Effector CD8-positive, alpha-beta T cell (primary cell): Measurements from ENCODE around the gene SP2.
A peak's percentile ranks its signal among the peaks of the same experiment; 100 is the strongest.

ENCODE experiments used
- DNase-seq: peaks from one replicate; lab custom pipeline; 2025; lab: John Stamatoyannopoulos, UW

SP2 gene

DNA sequence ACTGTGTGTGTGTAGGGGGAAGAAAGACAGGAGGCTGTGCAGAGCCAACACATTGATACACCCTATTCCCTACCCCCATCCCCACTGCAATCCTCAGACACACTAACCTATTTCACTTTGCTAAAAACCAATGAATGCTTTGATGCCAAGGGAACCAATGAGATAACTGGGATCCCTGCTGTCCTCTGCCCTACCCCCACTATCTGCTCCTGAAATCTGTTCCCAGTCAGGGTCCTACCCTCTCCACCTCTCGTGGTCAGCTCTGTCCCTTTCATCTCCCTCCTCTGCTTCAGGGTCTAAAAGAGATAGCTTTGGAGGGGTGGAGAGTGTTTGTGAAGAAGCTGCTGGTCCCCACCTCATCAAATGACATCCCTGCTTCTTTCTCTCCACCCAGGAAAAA lies 26.0 kb upstream of the SP2 start:
- no peak for DNase-seq

DNA sequence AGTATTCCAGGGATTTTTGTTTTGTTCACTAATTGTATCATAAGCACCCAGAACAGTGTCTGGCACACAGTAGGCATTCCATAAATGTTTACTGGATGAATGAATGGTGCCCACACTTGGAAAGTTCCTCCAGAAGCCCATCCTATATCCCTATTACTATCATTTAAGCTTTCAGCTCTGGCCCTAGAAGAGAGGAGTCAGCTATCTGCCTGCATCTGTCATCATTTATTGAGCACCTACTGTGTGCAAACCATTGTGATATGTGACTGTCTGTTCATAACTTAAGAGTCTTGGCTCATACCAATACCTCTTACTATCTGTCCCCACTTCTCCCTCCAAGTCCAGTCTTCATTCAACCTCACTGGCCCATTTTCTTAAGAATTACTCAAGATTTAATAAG lies 25.0 kb upstream of the SP2 start:
- no peak for DNase-seq

DNA sequence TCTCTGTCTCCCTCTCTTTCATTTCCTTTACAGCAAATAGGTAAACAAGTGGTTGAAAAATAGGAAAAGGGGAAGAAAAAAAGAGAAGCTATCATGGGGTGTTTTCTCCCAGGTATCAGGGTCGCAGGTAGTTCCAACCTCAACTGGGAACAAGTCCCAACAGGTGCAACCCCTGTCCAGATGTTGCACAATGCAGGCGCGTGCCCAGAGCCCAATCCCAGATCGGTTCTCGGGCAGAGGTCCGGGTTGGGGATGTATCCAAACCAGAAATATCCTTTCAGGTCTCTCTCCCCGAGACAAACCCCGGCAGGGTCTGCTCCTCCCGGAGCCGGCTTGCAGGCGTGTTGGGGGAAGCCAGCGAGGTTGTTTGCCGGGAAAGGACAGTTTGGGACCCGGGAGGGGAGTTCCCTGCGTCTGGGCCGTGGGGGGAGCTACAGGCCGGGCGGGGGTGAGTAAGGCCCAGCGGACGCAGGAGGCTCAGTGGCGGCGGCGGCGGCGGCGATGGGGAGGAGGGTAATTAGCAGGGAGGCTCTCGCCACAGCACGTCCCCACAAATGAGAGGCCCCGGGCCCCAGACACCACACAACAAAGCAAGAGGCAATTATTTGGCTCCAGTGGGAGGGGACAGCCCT lies 23.9 kb upstream of the SP2 start:
- no peak for DNase-seq

DNA sequence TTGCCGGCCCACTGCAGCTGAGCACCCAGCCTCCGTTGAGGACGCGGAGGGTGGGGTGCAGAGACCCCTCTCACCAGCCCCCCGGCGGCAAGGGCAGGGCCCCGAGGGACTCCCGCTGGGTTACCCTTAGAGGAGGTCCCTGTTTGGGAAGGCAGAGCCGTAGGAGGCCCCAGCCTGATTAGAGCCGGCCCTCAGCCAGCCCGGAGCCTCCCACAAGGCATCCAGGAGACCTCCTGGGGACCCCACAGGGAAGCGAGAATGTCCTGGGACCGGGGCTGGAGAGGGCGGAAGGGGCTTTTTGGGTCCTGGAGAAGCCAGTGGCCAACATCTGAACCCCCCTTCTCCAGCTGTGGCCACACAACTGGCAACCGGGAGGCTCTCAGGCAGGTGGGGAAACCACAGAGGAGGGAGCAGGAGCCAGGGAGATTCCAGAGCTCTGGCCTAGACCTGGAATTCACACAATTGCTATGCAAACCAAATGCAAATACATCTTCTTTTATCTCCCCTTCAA lies 23.3 kb upstream of the SP2 start:
- DNase-seq, result no peak

DNA sequence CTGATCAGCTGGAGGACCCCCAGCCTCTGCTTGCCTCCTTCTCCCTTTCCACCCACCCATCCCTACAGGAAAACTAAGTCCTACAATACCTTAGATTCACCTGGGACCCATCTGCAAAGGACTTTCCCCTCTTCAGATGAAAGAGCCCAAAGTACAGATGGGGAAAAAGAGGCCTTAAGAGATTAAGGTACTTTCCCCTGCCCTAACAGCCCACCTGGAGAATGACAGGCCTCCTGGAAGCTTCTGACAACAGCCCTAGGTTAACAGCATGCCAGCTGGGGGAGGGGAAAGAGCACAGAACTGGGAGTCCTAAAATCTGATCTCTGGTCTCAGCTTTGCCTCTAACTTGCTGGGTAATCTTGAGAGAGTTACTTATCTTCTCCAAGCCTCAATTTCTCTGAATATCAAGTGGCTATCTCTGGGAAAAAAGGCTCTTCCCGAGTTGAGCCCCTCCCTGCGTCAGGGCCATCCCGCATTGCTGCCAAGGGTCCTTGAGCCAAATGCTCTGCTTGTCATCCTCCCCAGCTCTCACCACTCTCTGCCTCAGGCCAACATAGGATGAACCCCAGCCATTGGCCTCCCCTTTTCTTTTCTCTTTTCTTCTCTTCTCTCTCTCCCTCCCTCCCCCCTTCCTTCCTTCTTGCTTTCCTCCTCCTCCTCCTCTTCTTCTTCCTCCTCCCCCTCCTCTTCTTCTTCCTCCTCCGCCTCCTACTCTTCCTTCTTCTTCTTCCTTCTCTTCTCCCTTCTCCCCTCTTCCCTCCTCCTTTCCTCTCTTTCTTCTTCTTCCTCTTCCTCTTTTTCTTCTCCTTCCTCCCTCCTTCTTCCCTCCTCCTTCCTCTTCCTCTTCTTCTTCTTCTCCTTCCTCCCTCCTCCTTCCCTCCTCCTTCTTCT lies 22.6 kb upstream of the SP2 start:
- no peak for DNase-seq

DNA sequence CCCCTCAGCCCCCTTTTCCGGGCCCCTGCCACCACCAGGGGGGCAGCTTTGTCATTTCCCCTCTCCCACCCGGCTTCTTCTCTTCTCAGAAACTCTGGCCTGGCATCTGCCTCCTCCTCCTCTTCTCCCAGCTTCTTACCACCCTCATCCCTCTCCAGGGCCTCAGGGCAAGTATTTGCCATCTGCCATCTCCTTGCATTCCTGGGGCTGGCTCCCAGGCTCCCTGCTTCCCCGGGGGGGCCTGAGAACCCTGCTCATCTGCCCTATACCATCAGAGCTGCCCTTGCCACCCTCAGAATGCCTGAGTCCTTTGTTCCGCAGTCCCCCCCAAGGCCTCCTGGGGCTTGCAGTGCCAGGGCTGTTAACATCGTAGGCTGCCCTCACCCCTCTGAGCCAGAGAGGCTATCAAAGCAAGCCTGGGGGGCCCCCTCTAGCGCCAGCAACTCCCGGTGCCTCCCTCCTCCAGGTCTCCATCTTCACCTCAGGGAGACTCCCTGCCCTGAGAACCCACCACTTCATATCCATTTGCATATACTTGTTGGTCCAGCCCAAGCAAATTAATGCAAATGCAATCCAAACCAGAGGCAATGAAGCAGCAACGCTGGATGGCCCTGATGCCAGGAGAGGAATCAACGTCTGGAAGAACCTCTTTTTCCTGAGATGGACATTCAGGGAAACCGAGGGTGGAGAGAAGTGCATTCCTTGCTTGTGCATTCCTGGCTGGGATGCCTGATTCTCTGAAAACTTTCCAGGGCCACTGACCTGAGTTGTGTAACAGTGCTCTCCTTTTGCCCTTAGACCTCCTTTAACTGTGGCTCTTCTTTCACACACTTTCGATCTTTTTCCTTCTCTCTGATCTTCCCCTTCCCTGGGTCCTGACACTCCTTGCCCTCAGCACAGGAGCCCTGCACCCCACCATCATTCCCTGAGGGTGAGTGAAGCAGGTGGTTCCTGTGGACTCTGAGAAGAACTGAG lies 20.7 kb upstream of the SP2 start:
- no peak for DNase-seq

DNA sequence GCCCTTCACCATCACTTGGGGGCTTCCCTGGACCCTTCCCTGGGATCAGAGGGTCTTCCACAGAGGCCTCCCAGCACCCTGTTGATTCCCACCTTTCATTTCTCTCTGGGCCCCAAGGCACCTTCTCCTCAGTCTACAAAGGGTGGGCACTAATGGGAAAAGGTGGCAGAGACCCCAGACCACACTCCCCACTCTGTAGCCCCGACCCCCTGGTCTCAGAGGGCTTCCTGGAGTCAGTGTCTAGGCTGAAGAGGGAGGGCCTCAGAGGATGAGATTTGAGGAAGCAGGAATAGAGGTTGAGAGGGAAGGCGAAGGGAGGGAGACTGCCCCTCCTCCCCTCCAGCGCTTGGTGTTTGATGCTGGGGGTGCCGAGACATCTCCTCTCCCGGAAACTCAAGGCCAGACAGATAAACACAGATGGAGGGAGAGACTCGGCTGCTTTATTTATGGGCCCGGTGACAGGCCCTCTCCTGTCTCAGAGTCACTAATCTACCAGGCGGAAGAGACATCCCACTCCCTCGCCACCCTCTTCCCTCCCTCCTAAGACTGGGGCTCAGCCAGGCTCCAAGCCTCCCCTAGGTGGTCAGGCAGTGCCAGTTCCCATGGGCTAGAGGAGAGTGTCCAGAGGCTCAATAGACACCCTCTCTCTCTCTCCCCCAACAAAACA lies 18.5 kb upstream of the SP2 start:
- no peak for DNase-seq

DNA sequence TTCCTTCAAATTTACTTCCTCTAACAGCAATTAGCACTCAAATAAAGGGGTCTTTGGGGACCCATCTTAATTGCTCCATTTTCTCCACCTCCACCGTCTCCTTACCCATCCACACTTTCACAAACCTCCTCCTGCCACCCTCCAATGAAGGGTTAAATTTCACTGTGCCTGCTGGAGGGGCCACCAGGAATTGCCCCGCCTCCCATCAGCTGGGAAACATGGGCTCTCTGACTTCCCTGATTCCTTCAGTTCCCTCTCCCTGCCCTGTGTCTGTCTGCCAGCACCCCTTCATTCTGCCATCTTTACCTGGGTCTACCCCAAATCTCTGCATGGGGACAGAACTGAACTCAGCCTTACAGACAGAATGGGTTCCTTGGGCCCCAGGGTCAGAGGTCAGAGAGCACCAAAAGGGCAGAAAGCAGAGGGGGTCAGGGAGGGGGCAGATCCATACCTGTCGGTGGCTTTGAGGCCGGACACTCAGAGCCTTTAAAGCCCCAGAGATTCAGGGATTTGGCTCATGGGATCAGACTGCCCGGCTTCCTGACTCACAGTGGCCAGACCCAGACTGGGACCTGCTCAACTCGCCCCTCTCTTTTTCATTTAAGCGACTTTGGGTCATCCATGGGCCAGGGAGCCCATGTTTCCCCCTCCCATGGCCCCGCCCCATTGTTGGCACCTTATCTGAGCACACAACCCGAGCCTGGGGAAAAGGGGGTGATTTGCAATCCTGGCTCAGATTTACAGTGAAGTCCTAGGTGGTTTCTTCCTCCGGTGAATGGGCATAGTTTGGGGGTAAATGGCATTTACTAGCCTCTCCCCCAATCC lies 17.6 kb upstream of the SP2 start:
- DNase-seq, result no peak

DNA sequence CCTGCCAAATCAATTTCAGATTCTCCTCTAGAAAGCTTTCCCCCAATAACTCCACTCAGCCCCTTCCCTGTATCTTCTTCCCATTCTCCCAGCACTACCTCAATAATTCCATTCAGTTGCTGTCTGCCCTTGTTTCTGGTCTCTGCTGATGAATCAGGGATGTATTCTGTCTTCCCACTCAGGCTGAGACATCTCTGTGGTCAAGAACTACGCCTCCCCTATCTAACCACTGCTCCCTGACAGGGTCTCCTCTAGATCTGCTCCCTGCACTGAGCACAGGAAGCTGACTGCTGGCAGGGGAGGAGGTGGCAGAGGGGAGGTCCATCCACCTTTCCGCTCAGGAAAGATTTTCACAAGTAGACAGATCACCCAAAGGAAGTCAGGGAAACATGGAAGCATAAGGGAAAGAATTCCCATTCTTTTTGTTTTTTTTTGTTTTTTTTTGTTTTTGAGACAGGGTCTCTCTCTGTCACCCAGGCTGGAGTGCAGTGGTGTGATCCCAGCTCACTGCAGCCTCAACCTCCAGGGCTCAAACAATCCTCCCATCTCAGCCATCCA lies 16.9 kb upstream of the SP2 start:
- DNase-seq, result no peak

DNA sequence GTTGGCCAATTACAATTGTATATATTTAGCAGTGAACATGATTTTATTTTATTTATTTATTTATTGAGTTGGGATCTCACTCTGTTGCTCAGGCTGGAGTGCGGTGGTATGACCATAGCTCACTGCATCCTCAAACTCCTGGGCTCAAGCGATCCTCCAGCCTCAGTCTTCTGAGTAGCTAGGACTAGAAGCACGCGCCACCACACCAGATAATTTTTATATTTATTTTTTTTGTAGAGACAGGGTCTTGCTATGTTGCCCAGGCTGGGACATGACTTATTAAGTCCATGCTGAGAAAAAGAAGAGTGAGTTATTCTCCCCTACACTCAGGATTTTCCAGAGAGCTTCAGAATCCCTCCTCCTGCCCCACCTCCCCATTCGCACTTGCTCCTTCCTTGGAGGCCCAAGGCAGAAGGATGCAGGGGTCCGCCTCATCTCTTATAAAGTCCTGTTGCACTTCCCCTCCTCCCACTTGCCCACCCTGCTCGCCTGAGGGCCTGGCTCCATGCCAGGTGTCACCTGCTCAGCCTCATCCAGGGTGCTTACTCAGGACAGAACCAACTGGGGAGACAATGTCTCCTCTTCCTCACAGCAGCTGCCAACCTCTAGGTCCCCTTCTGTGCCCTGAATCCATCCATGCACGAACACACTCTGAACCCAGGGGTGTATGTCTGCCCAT lies 16.1 kb upstream of the SP2 start:
- DNase-seq, result no peak

DNA sequence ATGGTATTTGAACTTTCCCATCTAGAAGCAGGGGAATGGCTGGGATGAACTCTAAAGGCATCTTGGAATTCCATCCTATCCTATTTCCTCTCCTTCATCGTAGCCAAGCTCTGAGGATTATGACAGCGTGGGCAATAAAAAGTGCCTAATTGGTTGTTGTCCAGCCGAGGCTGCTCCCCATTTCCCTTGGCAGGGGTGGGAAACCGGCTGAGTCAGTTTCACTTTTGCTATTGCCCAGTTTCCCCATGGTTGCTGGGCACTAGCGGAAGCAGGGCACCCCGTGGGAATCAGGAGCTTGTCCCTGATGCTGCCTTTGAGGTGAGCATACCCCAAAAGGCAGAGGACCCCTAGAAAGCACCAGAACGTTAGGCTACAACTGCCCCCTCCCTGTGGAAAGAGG lies 13.8 kb upstream of the SP2 start:
- DNase-seq, result no peak

DNA sequence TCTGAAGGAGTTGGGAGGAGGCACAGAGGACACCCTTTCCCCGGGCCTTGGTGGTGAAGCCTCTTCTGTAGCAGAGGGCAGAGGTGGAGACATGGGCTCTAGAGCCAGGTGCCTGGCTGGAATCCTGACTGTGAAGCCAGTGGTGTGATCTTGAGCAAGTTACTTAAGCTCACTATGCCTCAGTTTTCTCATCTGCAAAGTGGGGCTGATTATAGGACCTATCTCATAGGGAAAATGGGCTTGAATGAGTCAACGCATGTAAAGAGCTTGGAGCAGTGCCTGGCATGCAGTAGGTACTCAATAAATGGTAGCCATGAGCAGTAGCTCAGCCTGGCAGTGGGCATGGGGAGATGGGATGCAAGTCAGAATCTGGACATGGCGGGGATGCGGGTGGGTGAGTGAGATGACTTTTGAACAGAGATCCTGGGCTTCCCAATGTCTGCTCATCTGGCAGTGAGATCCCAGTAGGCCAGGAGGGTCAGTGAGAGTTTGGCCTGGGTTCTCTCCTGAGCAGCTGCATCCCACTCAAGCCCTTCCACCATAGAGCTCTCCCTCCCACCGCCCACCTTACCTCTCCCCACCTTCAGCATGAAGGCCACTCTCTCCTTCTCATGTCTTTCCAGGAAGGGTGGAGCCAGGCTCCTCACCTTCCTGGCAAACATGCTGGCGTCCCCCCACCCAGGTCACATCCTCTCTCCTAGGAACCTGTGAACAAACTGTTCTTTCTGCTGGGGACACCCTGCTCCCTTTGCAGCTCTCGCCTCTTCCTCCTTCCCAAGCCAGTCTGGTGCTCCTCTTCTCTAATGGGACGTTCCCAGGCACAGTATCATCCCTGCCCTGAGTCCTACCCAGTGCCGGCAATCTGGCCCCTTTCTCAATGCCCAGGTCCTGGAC lies 13.1 kb upstream of the SP2 start:
- DNase-seq, result no peak

DNA sequence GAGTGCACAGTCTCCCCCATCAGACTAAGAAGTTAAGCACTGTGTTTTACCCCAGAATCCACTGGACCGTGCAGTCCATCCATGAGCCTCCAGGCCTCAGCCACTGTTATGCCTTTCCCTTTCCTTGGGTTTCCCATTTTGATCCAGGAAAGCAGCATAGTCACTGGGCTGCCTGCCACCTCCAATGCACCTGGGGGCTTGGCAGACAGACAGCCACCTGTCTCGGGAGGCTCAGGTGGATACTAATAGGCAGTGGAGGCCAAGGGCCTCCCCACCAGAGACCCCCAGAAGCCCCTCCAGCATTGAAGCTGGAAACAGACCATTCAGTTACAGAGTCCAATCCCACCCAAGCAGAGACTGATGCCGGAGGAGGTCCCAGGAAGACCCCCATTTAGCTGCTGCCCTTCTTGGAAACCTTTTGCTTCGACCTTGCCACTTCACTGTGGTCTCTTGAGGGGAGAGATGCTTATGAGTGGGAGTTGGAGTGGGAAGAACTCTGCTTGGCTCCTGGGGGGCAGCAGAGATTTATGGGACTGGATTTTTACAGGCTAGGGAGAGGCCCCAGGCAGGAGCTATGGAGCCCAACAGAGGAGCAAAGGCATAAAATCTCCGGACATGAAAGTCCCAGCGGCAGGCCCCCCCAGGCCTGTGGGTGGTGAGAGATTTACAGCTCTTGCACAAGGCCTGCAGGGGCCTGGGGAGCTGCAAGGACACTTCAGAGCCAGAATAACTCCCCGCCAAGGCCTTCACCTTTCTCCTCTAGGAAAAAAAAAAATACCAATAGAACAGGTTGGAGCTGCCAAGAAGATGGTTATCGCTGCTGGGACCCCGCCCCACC lies 12.2 kb upstream of the SP2 start:
- DNase-seq, result no peak

DNA sequence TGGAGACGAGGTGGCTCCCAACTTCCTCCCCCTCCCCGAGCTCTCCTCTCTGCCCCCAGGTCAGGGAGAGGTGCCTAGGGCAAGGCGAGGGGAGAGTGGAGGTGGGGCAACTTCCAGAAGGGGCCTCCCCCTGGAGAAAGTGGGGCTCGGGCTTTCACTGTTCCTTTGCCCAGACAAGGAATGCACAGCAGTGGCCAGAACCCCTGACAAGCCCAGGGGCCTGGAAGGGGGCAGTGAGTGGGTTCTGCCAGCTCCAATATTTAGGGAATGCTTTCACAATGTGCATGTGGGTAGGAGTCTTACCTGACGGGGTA lies 11.7 kb upstream of the SP2 start:
- no peak for DNase-seq

DNA sequence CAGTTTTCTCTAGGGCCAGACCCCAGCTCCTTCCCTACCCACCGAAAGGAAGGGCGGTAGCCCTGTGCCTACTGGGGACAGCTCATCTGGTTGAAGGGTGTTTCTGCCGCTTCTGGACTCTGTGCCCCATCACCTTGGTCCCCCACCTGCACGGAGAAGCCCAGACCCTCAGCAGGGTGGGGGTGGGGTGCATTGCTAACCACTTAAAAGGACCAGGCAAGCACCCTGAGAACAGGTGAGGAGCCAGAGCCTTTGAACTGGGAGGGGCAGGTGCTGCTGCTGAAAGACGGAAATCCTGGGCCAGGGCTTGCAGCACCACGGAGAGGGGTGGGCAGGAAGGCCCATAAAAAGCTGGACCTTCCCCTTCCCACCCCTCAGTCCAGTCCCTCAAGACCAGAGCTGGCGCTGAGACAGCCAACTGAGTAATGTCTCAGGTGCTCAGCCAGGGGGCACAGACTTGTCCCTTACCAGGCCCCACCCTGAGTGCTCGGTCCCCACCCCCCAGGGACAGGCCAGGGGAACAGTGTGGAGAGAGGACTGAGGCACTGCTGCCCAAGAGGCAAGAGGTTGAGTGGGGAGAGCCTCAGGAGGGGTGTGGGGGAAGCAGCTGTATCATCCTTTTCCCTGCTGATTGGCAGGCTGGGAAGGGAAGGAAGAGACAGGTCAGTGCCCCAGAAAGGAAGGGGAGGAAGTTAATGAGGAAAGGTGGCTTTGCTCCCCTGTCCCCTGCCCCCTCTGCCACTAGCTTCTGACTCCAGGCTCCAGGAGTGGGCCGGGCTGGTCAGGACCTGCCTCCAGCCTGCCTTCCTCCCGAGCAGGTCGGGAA lies 10.9 kb upstream of the SP2 start:
- DNase-seq, result peak; percentile 2

DNA sequence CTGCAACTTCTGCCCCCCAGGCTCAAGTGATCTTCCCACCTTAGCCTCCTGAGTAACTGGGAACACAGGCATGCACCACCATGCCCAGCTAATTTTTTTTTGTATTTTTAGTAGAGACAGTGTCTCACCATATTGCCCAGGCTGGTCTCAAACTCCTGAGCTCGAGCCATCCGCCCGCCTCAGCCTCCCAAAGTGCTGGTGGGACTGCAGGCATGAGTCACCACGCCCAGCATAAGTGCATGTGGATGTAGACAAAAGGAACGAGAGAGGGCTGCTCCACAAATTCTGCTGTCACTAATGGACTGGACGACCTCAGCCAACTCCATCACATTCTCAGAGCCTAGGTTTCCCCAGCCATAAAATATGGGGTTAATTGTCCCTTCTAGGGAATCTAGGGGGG lies 7.7 kb upstream of the SP2 start:
- no peak for DNase-seq
